ENCODE results near the gene ZNF366. TPM values are rescaled to one million over a fixed set of nuclear protein-coding genes. Genes with fewer than 3 reads are reported as not detected.

ZNF366 gene
- total RNA-seq, 1 experiment from 2014 or later: 0.17 TPM

DNA sequence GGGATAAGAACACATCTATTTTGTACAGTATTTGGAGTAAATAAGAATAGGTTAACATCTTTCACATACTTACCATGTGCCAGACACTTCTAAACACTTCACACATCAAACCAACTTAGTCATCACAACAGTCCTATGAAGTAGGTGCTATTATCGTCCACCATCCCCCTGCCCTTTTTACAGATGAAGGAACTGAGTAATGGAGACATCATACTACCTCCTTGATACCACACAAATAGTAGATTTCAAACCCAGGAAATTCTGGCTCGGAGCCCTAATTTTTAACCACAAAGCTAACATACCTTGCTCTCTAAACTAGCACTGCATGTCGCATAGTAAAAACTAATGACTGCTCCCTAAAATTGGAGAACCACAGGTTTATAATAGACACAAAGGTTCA lies 4.2 kb upstream of the ZNF366 start:
- Histone ChIP-seq H3K36me3 (ENCODE audit: low read depth) (no peaks in the 10 kb centered on the region), H3K4me1 (replicated peaks; ENCODE audit: insufficient read depth) (peaks cover 54% of the 10 kb centered on the region), H2AFZ (no peak overlapping the region), H3K79me2 (ENCODE audit: low read depth) (no peaks in the 10 kb centered on the region), H3K4me3 (no peak overlapping the region), H4K20me1 (ENCODE audit: insufficient read depth) (no peaks in the 10 kb centered on the region), H3K27me3 (ENCODE audit: insufficient read depth, low read depth) (no peaks in the 10 kb centered on the region), H3K27ac (0 out of 2 replicates have a peak overlapping the region, but pooled peaks have one; percentile 6), H3K9me3 (ENCODE audit: insufficient read depth, low read depth) (peaks cover 9% of the 10 kb centered on the region), H3K9me2 (ENCODE audit: insufficient read depth) (no peaks in the 10 kb centered on the region), H3K4me2 (peak overlapping the region; percentile 38), H3F3A (ENCODE audit: insufficient read depth, low read depth) (no peaks in the 10 kb centered on the region)
- BruUV-seq (replicated peaks): no TSS peak
- POLR2A ChIA-PET (ENCODE audit: unreplicated experiment): interaction anchor here (0.7 kb wide), 1 partner anchor 48 kb away, joined by 6 read pairs; no protein-coding TSS in a partner anchor
- TF ChIP-seq EZH2 (IDR thresholded peaks at IDR 0.05; ENCODE audit: low read depth): no peak
- TF ChIP-seq, protein P1, sequence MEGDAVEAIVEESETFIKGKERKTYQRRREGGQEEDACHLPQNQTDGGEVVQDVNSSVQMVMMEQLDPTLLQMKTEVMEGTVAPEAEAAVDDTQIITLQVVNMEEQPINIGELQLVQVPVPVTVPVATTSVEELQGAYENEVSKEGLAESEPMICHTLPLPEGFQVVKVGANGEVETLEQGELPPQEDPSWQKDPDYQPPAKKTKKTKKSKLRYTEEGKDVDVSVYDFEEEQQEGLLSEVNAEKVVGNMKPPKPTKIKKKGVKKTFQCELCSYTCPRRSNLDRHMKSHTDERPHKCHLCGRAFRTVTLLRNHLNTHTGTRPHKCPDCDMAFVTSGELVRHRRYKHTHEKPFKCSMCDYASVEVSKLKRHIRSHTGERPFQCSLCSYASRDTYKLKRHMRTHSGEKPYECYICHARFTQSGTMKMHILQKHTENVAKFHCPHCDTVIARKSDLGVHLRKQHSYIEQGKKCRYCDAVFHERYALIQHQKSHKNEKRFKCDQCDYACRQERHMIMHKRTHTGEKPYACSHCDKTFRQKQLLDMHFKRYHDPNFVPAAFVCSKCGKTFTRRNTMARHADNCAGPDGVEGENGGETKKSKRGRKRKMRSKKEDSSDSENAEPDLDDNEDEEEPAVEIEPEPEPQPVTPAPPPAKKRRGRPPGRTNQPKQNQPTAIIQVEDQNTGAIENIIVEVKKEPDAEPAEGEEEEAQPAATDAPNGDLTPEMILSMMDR (conservative IDR thresholded peaks at IDR 0.05): no peak
- intact Hi-C loops (cut with micrococcal nuclease; ENCODE audit: unreplicated experiment): no loop called here
- CTCF ChIA-PET: no interaction called here
- DNase-seq: no peak

DNA sequence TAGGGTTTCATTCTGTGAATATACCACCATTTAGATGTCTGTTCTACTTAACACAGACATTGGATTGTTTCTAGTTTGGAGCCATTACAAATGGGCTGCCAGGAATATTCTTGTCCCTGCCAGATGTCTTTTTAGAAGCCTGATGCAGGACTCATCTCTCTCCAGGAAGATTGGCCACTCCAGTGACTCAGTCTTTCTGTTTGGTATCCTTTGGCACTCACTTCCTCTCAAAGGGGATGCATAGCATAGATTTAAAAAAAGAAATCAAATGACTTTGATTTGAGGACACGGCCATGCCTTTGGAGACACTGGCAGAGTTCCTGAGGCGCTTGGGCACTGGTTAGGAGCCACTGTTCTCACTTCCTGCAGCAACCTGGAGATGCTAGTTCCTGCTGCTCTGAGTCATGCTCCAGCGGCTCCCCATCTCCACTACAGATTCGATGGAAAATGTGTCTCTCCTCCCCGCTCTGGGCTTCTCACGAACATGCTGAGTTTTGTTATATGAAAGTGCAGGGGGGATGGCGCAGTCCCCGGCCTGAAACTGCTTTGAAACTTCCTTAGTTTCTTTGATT lies 3.5 kb upstream of the ZNF366 start:
- BruUV-seq (replicated peaks): TSS peak; percentile 34
- no peak overlapping the region for H3K4me3 ChIP-seq
- ChIA-PET CTCF (no interaction called here), POLR2A (ENCODE audit: unreplicated experiment) (no interaction called here)
- H3K36me3 ChIP-seq (ENCODE audit: low read depth): peaks cover under 1% of the 10 kb centered on the region; the same call in 1 of the 2 replicates
- H4K20me1 ChIP-seq (ENCODE audit: insufficient read depth): no peaks in the 10 kb centered on the region
- DNase-seq: peak in 1 of 2 experiments; percentile 27
- no peaks in the 10 kb centered on the region for H3K27me3 ChIP-seq (ENCODE audit: insufficient read depth, low read depth)
- intact Hi-C loops (cut with micrococcal nuclease; ENCODE audit: unreplicated experiment): no loop called here
- no peak overlapping the region for H3K4me2 ChIP-seq
- no peak overlapping the region for H2AFZ ChIP-seq
- peaks cover 15% of the 10 kb centered on the region for H3K9me3 ChIP-seq (ENCODE audit: insufficient read depth, low read depth)
- H3K27ac ChIP-seq: no peak overlapping the region
- H3F3A ChIP-seq (ENCODE audit: insufficient read depth, low read depth): no peaks in the 10 kb centered on the region; the same call in 1 of the 2 replicates
- no peaks in the 10 kb centered on the region for H3K9me2 ChIP-seq (ENCODE audit: insufficient read depth)
- H3K79me2 ChIP-seq (ENCODE audit: low read depth): no peaks in the 10 kb centered on the region
- TF ChIP-seq, protein P1 (conservative IDR thresholded peaks at IDR 0.05): no peak
- TF ChIP-seq EZH2 (IDR thresholded peaks at IDR 0.05; ENCODE audit: low read depth): no peak
- peaks cover 54% of the 10 kb centered on the region for H3K4me1 ChIP-seq (replicated peaks; ENCODE audit: insufficient read depth)

DNA sequence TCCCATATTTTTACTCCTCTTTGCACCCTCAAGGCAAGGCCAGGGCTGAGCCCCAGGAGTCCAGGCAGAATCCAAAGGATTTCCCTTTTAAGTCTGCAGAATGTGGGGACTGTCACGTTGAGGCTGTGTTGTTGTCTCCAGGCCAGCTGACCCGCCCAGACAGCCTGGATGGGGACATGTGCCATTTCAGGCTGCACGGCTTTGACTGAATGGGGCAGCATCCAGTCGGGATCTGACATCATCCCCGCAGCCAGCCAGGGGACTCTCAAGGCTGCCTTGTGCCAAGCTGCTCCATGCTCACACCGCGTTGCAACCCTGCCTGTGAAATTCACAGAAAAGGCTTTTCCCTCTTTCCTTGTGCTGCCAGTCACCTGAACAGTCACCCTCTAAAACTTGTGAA lies 2.2 kb upstream of the ZNF366 start:
- TF ChIP-seq, protein P1 (conservative IDR thresholded peaks at IDR 0.05): no peak
- TF ChIP-seq EZH2 (IDR thresholded peaks at IDR 0.05; ENCODE audit: low read depth): no peak
- DNase-seq: no peak
- peaks cover 17% of the 10 kb centered on the region for H3K9me3 ChIP-seq (ENCODE audit: insufficient read depth, low read depth)
- BruUV-seq (replicated peaks): no TSS peak
- no peak overlapping the region for H3K27ac ChIP-seq
- ChIA-PET POLR2A (ENCODE audit: unreplicated experiment) (no interaction called here), CTCF (no interaction called here)
- no peak overlapping the region for H3K4me3 ChIP-seq
- no peaks in the 10 kb centered on the region for H3K9me2 ChIP-seq (ENCODE audit: insufficient read depth)
- peaks cover 5% of the 10 kb centered on the region; the same call in 1 of the 2 replicates for H3K36me3 ChIP-seq (ENCODE audit: low read depth)
- no peaks in the 10 kb centered on the region for H3K27me3 ChIP-seq (ENCODE audit: insufficient read depth, low read depth)
- no peaks in the 10 kb centered on the region for H3K79me2 ChIP-seq (ENCODE audit: low read depth)
- intact Hi-C loops (cut with micrococcal nuclease; ENCODE audit: unreplicated experiment): no loop called here
- peaks cover 5% of the 10 kb centered on the region for H3F3A ChIP-seq (ENCODE audit: insufficient read depth, low read depth)
- H3K4me2 ChIP-seq: no peak overlapping the region
- no peaks in the 10 kb centered on the region for H4K20me1 ChIP-seq (ENCODE audit: insufficient read depth)
- no peak overlapping the region for H2AFZ ChIP-seq
- peaks cover 55% of the 10 kb centered on the region for H3K4me1 ChIP-seq (replicated peaks; ENCODE audit: insufficient read depth)
